Islet precursor cell (in vitro differentiated cells): ENCODE results near the gene GALNT17.

Experiments used
- DNase-seq: peaks from one replicate; pipeline ENCODE4 v3.0.0-alpha.2; 2018

Gene GALNT17

DNA sequence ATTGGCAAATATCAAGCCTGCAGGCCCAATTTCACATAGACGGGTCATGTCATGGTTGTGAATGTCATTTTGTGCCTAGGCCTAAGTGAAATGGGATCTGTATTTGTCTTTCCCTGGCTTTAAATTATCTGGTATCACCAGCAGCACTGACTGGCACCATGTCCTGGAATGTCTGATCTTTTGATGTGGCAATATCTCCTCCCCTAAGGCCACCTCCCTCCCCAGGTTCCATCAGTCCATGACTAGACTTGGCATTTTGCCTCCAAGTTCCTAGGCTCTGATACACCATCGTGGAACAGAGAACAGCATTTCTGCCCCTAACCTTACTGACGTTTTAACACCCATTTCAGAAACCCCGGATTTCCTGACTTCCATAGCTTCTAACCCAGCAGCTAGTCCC lies 513.9 kb downstream of the GALNT17 start:
- DNase-seq = no peak

DNA sequence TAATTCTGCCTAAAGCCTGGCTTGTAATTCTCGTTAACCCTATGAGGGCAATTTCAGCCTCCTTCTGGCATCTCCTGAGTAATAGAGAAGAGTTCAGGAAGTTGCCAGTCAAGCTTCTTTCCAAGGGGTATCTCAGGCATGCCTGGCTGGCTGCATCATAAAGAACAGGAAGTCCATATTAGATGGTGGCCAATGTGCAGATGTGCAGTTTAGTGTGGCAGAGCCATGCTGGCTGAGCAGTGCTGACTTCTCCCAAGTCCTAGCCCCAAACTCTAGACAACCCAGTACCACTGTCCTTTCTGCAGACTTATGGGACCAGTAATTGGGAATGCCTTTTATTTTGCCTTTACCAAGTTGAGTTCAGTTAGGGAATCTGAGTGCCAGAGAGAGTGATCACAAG lies 517.9 kb downstream of the GALNT17 start:
- no peak for DNase-seq

DNA sequence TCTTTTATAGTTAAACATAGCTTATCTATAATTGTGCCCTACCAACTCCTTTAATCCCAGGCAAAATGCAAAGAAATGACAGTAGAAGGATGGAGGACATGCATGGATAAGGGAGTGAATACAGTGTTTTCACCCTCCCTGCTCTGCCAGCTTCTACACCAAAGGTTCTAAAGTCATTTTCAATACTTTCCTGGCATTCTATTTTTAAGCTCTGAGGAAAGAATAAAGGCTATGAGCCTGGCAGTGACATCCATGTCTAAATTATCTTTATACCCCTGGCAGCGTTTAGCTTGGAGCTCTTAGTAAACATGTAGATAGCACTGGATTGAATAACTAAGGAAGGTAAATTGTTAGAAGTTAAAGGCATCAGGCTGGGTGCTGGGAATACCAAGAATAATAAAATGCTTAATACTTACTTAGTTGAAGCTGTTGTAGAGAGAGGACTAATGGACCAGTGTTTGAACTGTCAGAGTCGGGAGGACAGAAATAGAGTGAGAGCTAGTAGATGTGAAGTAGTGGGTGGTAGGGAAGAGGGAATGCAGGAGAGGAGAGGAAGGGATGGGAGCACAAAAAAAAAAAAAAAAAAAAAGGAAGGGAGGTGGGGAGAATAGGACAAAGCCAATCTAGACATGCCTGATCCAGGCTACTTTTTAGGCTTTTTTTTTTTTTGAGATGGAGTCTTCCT lies 518.9 kb downstream of the GALNT17 start:
- no peak for DNase-seq

DNA sequence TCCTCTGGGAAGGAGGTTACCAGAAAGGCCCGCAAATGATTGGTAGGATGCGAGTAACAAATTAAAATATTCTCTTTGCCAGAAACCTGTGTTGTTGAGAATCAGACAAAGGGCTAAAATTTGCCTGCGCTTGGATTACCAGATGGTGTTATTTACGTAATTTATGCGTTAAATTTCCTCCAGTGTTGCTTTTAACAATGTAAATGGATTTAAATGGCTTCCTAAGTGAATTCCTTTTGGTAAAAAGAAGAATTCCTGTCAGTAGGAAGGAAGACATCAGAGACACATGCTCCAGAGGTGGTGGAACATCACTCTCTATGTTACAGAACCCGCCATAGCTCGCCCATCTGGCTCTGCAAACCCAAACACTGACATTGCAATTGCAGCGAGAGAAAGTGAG lies 520.6 kb downstream of the GALNT17 start:
- no peak for DNase-seq

DNA sequence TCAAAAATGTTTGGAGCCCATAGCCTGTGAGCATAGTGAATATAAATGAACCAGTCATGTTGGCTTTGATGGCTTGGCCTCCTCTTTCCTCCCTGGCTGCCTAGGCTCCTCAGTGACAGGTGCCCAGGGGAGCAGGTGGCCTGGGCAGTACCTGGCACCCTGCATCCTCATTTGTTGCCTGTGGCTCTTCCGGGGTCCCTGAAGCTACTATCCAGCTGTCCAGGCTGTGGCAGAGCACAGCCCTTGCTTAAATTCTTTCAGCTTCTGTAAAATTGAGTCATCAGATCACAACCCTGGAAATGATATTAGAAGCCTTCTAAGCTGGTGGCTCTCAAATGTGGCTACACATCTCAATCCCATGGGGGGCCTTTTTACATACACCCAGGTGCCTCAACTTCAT lies 525.4 kb downstream of the GALNT17 start:
- DNase-seq = no peak

DNA sequence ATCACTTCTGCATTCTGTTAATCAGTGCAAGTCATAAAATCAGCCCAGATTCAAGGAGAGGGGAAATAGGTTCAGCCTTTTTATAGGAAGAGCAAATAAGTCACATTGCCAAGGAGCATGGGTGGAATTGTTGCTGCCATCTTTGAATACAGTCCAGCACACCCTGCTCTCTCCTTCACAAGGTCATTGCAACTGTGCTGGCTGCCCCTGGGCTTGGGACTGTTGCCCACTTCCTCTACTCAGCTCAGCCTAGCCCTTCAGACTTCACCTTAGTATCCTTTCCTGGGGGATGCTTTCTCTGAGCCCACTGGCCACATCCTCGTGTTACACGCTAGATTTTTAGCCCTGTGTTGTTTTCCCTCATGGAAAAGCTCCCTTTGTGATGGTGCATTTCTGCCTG lies 527.7 kb downstream of the GALNT17 start:
- no peak for DNase-seq

DNA sequence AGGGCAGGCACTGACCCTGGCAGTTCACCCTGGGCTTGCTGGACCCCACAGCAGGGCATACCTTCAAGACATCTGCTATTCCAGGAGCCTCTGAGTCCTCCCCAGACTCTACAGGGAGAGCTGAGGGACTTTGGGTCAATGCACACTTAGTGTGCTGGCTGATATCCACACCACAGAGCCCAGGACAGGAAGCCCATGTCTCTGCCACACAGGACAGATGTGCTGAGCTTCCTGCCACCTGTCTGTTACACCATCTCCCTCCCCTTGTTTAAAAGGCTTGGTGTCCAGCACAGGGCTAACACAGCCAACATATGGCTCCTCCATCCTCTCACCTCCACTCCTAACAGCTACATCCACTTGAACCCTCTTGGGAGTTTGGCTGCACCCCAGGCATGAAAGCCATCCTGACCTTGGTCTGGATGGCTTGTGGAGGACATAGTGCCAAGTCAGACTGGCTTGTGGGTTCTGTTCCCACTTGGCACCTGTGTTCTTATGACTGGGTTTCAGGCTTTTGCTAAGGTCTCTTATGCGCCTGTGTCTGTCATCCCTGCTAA lies 529.8 kb downstream of the GALNT17 start:
- no peak for DNase-seq

DNA sequence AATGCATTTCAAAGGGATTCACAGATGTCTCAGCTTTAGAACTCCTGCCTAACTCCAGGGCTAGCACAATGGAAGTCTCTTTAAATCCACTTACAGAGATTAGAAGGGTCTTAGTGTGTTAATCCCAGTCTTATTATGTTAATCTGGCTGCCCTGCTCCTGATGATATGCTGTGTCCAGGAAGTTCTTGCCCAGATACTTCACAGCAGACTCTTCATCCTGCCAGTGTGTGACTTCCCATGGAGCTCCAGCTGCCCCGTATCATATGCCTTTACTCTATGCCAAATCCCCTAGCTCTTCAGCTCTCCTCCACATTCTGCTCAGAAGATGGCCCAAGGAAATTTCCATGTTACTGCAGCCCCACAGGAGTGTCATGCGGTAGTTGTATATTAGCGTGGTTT lies 533.8 kb downstream of the GALNT17 start:
- DNase-seq = no peak

DNA sequence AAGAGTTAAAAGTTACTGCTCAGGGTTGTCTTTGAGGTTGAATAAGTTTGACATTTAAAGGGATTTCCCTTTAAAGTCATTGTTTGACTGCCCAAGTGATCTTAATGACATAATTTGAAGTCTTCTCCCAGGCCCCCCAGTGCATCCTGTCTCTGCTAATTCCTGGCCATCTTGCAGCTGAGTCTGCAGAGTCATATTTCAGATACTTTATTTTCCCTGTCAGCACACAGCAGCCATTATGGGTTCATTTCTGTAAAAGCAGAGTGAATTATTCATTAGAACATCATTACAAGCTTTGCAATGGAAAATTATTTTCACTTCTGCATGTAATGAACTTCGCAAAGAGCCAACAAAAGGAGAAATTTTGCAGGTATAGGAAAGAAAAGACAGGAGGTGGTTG lies 536.6 kb downstream of the GALNT17 start:
- DNase-seq = no peak

DNA sequence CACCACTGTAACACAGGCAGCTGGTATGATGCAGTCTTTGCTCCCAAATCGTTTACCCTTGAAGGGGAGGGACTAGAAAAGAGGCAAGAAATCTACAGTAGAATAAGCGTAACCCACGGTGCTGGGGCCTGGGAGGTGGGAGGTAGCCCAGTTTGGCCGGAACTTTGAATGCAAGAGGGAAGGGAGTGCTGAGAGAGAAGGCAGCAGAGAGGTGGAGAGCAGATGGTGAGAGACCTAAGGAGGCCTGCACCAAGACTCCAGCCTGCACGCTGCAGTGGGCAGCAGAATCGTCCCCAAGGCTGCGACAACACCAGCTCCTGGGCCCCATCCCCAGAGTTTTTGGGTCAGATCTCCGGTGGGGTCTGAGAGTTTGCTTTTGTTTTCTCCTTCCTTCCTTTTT lies 547.5 kb downstream of the GALNT17 start:
- DNase-seq = no peak

DNA sequence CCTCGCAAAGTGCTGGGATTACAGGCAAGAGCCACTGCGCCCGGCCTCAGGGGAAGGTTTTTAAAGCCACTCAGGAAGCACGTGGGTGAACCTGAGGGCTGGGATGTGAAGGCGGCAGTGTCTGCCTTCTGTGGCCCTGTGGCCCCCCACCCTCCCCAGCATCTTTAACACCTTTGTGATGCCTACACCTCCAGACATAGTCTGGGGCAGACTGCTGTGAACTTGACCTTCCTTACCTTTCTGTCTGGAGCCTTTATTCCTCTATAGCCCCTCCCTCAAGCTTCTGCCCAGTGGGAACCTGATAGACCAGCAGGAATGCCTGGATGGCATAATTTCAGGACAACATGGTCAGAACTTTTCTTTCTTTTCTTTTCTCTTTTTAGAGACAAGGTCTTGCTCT lies 550.2 kb downstream of the GALNT17 start:
- no peak for DNase-seq

DNA sequence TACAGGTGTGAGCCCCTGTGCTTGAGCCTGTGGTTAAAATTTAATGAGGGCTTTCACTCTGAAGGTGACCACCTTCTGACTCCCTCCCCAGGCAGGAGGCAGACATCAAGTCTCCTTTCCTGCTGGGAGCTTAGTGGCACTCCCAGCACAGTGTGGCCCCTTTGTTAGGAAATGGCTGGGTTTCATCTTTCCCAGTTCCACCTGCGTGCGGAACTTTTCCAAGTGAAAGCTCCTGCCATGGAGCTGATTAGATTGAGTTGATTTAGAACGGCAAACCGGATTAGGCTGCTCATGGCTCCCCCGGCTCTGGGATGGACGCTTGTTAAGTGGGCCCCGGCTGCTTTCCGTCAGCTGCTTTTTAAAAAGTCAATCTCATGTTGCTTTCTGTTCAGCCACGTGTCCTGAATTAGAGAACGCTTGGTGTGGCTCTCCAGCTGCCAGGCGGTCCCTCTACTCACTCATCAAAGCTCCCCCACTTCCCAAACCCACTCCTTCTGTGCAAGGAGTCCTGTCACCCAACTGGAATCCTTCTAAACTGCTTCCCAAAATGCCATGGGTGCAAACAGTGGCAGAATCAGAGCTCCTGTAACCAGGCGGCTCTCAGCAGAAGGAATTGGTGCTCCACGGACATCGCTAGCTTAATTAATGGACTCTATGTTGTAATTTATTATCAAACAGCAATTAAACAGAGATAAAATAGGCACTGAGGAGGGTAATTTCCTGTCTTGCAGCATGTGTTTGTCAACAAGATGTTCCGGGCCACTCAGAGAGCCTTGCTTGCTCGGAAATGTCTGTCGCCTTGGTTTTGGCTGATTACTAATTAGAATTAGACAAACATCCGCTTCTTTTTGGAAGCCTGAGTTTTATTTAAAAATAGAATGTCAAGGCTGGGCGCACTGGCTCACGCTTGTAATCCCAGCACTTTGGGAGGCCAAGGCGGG lies 551.2 kb downstream of the GALNT17 start:
- no peak for DNase-seq

DNA sequence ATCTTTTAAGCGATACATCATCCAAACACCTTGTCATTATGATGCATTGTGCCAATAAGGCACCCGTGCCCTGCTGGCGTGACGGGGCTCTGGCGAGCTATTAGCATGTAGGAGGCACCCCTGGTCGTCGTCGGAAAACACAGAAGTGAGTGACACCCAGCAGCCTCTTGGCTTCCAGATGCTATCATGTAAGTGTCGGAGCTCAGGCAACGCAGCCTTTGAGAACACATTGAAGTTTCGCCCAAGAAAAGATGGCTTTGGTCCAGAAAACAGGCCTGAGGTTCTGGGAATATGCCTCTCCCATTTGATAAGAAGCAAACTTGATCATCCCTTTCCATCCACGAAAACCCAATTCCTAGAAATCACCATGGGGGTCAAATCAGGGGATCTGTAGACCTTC lies 555.3 kb downstream of the GALNT17 start:
- DNase-seq = no peak

DNA sequence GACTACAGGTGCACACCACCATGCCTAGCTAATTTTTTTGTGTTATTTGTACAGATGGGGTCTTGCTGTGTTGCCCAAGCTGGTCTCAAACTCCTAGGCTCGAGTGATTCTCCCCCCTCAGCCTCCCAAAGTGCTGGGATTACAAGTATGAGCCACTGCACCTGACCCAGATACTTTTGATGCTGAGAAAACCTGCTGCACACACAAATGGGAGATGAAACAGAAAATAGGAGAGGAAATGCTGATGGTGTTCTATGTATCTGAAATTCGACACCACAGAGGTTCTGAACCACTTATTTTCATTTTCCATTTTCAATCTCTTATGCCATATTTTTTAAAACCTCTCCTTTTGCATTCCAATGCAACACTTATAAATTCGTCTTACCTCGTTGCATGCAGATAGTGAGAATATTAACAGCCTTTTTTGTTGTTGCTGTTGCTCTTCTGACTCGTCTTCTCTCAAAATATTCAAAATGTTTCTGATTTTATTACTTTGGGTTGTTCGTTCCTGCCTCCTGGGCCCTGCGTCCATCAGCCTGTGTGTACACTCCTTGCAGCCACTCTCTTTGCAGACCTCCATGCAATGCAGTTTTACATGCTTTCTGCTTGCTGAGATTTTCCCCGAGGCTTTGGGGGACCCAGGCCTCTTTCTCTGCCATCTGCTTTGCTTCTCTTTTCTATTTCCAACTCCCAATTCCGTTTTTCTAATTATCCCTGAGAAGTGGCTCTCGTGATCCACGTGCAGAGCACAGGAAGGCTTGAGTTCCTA lies 556.1 kb downstream of the GALNT17 start:
- no peak for DNase-seq

DNA sequence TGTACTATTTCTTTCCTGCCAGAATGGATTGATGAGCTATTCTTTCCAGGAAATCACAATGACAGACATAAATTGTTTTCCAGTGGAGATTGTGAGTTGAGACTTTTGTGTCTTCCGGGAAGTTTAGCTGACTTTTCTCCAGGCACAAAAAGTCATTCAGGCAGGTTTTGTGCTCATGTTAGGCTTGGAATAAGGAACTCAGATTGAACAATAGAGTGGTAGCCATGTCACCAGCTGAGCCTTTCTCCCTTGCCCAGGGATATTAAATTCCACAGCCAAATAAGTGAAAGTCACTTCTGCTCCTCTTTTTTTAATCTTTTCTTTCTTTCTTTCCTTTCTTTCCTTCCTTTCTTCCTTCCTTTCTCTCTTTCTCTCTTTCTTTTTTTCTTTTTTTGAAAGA lies 559.6 kb downstream of the GALNT17 start:
- DNase-seq = no peak

DNA sequence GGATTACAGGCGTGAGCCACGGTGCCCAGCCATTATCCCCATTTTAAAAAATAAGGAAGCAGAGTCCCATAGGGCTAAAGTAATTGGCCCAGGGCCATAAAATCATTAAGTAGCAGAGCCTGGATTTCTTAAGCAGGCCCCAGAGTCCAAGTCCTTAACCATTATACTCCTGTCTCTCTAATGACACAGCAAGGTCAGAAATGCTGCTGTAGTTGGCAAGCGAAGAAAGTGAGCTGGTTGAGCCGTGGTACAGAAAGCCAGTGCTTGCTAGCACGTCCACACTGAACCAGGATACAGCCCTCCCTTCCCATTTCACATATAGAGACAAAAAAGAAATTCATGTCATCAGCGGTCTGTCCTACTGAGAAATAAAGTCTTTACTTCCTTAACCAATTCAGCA lies 562.7 kb downstream of the GALNT17 start:
- no peak for DNase-seq

DNA sequence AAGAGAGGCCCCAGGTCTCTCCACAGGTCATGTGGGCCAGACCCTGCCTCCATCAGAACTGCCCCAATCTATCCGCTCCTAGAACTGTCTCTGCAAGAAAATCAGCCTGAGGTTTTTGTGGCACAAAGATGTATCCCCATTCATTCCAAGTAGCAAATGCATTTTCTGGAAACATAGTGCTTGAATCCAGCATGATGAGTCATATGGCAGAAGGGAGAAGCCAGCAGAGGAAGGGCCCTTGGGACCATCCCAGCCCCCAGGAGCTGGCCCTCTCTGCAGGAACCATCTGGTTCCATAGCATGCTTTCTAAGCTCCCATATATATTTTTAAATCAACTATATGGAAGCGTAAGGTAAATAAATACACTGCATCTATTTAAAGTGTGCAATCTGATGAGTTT lies 563.2 kb downstream of the GALNT17 start:
- no peak for DNase-seq

DNA sequence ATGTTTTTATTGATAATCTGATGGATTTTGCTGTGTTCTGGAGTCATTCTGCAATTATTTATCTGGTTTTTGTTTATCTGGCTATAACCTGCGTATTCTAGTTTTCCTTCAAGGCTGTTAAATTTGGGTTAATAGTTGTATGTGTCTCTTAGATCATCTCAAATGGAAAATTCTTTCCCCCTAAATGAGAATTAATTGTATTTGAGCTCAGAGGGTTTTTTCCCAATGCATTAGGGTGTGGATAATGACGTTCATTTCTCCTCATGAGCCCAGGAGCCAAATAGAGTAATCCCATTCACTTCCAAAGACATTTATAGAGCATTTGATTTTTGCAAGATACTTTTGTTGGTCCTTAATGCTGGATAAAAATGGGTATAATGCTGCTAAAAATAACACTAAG lies 564.6 kb downstream of the GALNT17 start:
- no peak for DNase-seq

DNA sequence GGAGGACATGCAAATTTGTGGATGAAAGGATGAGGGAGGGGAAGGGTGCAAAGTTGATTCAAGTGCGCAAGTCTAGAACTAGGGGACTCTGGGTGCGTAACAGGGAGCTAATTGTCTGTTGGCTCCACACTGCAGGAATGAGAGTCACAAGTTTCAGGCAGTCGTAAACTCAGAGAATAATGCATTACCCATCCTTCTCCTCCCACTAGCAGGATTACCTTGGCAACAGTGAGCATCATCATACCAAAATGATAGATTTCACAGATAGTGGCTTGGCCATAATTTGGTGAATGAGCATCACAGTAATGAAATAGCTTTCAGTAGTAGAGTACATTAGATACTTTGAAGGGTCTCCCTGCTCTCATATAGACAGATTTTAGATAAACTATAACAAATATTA lies 565.5 kb downstream of the GALNT17 start:
- DNase-seq = no peak

DNA sequence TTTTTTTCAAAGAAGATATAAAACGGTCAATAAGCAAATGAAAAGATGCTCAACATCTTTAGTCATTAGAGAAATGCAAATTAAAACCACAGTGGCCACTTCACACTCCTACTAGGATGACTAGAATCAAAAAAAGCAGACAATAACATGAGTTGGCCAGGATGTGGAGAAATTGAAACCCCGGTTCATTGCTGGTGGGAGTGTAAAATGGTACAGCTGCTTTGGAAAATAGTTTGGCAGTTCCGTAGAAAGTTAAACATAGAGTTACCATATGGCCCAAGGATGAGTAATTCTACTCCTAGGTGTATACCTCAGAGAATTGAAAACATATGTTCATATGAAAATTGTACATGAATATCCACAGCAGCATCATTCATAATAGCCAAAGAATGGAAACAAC lies 573.3 kb downstream of the GALNT17 start:
- DNase-seq = no peak

DNA sequence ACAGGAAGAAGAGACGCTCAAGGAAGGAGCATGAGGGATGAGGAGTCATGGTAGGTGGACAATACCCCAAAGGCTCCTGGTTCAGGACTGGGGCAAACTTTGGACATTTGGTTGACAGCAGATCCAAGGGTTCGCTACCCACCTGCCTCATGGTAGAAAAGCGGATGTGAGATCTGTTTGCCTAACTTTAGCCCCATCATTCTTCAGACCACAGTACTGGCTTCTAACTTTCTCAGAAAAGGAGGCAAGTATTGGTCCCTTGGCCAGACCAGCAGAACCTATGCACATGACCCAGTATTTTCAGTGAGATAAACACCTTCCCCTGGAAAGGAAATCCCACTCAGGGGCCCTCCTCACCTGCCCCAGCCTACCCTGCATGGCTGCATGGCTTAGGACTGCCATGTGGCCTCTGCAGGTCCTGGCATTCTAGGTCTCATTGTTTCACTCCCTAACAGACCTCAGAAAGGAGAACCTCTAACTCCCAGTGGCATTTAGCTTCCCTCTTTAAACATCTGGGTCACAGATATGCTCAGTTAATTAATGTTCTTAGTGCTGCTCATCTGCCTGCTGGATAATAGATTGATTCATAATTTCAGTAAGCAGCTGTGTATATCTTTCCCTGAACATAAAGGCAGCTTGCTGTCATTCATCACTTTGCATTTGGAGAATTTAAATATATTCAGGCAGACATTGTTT lies 574.1 kb downstream of the GALNT17 start:
- DNase-seq = no peak

DNA sequence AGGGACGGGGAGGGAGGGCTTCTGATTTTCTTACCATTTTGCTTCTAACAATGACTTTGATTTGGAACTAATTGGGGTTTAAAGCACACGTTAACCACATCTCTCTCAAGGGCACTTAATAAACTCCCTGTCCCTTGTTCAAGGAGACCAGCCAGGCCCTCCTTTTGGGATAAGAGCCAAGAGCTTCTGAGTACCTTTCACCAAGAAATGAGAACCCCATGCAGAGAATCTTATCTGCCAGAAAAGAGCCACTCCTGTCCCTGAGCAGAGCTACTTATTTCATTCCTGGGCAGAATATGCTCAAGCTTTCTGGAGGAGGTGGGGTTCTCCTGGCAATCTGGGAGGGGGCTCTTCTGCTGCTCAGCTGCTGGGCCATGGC lies 574.6 kb downstream of the GALNT17 start:
- DNase-seq = no peak

DNA sequence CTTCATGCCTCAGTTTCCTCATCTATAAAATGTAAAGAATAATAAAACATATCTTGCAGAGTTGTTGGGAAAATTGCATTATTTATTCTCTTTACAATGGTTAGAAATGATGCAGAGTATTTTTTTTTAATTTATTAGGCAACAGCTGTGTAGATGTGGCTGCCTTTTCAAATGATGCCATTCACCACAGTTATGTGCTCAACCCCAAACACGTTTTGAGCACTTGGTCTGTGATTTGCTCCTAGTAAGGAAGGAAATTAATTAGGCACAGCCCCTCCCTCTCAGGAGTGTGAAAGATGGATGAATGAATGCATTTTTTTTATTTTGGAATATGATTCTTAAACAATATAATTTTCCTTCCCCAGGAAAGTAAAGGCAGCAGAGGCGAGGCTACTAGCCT lies 575.1 kb downstream of the GALNT17 start:
- DNase-seq = no peak
